GM13977 (cell line): ENCODE results near the gene CNTROB.
A peak's percentile ranks its signal among the peaks of the same experiment; 100 is the strongest.

Experiments
- DNase-seq: peaks from one replicate; pipeline ENCODE4 v3.0.0; 2012; ENCODE audit warnings: low spot score
- in situ Hi-C: fragments of 300-500 bp; cut with MboI; formaldehyde crosslinking; loops from one replicate; pipeline ENCODE4 v1.12.0; 2022; ENCODE audit warnings: low sequenced_read_pairs, low pct_unique_long_range_greater_than_20kb, mixed read lengths, inconsistent platforms; ENCODE audit not compliant: unreplicated experiment
- TF ChIP-seq, protein P1 (sequence below): IDR thresholded peaks from 2 replicates; pipeline ENCODE4 v1.5.1; 2012; ENCODE audit warnings: mild to moderate bottlenecking, control low read depth; ENCODE audit not compliant: insufficient read depth; ENCODE audit errors: extremely low read depth, missing control alignments

The CNTROB gene

GRCh38 chr17:7886227-7887037 lies 45.6 kb upstream of the CNTROB start:
- TF ChIP-seq, protein P1, sequence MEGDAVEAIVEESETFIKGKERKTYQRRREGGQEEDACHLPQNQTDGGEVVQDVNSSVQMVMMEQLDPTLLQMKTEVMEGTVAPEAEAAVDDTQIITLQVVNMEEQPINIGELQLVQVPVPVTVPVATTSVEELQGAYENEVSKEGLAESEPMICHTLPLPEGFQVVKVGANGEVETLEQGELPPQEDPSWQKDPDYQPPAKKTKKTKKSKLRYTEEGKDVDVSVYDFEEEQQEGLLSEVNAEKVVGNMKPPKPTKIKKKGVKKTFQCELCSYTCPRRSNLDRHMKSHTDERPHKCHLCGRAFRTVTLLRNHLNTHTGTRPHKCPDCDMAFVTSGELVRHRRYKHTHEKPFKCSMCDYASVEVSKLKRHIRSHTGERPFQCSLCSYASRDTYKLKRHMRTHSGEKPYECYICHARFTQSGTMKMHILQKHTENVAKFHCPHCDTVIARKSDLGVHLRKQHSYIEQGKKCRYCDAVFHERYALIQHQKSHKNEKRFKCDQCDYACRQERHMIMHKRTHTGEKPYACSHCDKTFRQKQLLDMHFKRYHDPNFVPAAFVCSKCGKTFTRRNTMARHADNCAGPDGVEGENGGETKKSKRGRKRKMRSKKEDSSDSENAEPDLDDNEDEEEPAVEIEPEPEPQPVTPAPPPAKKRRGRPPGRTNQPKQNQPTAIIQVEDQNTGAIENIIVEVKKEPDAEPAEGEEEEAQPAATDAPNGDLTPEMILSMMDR = no peak
- in situ Hi-C loops = no loop called here
- peak; percentile 64 for DNase-seq

GRCh38 chr17:7887038-7887481 lies 44.9 kb upstream of the CNTROB start:
- in situ Hi-C loops = no loop called here

DNA sequence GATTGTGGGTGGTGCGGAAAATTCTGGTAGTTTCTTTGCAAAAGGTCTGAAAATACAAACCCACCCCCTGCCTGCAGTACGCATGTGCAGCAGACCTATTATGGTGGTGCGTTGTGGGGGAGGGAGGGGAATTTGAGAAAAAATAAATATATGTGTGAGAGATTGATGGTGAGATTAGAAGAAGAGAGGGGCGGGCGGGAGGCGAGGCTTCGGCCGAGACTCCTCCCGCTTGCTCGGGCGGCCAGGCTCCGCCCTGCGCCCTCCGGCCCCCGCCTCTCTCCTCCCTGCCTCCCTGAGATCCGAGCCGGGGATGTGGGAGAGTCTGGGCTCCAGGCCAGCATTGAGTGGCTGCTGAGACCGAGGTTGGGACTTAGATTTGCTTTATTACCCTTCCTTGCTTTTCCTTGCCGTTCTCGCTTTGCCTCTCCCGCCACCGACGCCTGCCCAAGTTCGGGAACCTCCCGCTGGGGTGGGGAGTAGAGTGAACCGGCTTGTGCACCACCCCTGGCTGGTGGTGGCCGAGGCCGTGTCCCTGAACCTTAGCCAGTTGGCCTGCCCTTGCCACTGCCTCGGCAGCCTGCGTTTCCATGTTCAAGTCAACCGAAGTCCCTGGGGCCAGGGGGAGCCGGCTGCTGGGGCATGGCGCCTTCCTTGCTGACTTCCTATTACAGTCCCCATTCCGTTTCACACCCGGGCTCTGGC lies 44.4 kb upstream of the CNTROB start:
- in situ Hi-C loops = no loop called here
- peak; percentile 92 for DNase-seq
- TF ChIP-seq, protein P1 = no peak

More at GRCh38 chr17:7887038-7887481, 44.9 kb upstream of the CNTROB start:
- DNase-seq = no peak
- TF ChIP-seq, protein P1 = no peak

GRCh38 chr17:7888184-7888920 lies 43.7 kb upstream of the CNTROB start, which contains the start of gene CHD3:
Gene CHD3, plus strand, starts transcription at chr17:7888789. Its CDS starts 212 bp downstream, at chr17:7889001.
- DNase-seq = no peak
- TF ChIP-seq, protein P1 = no peak
- in situ Hi-C loops = no loop called here

DNA sequence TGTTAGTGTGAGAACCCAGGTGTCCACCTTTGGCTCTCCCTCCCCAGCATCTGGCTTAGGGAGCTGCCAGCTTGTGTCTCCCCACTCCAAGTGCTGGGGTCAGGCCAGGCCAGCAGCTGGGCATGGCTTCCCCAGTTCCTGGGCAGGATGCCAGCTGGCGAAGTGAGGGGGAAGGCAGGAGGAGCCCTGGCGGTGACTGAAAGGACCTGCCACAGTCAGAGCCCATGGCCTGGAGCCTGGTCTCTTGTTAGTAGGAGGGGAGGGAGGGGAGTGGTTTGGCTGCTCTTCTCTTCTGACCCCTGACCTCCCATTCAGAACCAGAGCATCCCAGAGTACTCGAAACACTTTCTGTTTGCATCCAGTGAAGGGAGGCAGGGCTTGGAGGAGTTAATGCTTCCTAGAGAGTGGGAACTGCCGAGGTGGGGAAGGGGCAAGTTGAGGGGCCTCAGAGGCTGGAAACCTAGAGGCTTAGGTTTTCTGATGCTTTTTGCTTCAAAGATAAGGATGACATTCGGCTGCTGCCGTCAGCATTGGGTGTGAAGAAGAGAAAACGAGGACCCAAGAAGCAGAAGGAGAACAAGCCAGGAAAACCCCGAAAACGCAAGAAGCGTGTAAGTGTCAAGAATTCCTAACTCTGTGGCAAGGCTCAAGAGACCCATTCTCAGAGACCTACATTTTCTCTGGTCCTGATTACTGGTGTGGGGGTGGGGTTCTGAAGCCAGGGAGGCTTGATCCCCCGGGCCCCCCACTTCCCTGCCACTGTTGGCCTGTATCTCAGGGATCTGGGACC lies 42.6 kb upstream of the CNTROB start:
- no peak for DNase-seq
- in situ Hi-C loops = no loop called here
- TF ChIP-seq, protein P1 = no peak
